Smooth muscle cell (in vitro differentiated cells): ENCODE data around the gene XIAP. TPM values are rescaled to one million over a fixed set of nuclear protein-coding genes. Genes with fewer than 3 reads are reported as not detected.

ENCODE experiments used
- DNase-seq: peaks from one replicate; lab custom pipeline; 2025; ENCODE audit not compliant: unreplicated experiment; lab: John Stamatoyannopoulos, UW
- H2AFZ ChIP-seq: fragments of 200-600 bp; sonication (generic); 2 replicates; pipeline ENCODE4 v1.6.0; 2016; ENCODE audit warnings: antibody characterized with exemption, low read depth, mild to moderate bottlenecking
- H3F3A ChIP-seq: fragments of 200-600 bp; sonication (generic); 2 replicates; pipeline ENCODE4 v1.6.0; 2017; ENCODE audit warnings: antibody characterized with exemption, low read depth
- H3K27ac ChIP-seq: fragments of 200-600 bp; sonication (generic); 2 replicates; pipeline ENCODE4 v1.5.1; 2016; ENCODE audit warnings: low read depth, mild to moderate bottlenecking
- H3K27me3 ChIP-seq: fragments of 200-600 bp; sonication (generic); 2 replicates; pipeline ENCODE4 v1.6.1; 2016; ENCODE audit warnings: low read depth, mild to moderate bottlenecking
- H3K36me3 ChIP-seq: fragments of 200-600 bp; sonication (generic); 2 replicates; pipeline ENCODE4 v1.5.1; 2016; ENCODE audit warnings: low read depth
- H3K4me1 ChIP-seq: fragments of 200-600 bp; sonication (generic); 2 replicates; pipeline ENCODE4 v1.5.1; 2016; ENCODE audit warnings: low read depth
- H3K4me2 ChIP-seq: fragments of 200-600 bp; sonication (generic); 2 replicates; pipeline ENCODE4 v1.6.0; 2016; ENCODE audit warnings: mild to moderate bottlenecking
- H3K4me3 ChIP-seq: fragments of 200-600 bp; sonication (generic); 2 replicates; pipeline ENCODE4 v1.5.1; 2016; ENCODE audit warnings: mild to moderate bottlenecking
- H3K79me2 ChIP-seq: fragments of 200-600 bp; sonication (generic); 2 replicates; pipeline ENCODE4 v1.6.0; 2016; ENCODE audit warnings: low read depth, mild to moderate bottlenecking
- H3K9ac ChIP-seq: fragments of 200-600 bp; sonication (generic); 2 replicates; pipeline ENCODE4 v1.6.0; 2016; ENCODE audit warnings: low read depth
- H3K9me3 ChIP-seq: fragments of 200-600 bp; sonication (generic); replicated peaks from 2 replicates; pipeline ENCODE4 v1.5.1; 2016; ENCODE audit warnings: low read depth
- H4K20me1 ChIP-seq: fragments of 200-600 bp; sonication (generic); 2 replicates; pipeline ENCODE4 v1.6.0; 2016; ENCODE audit warnings: low read depth
- WGBS: methylation state at CpG from one replicate; pipeline ENCODE4 v1.1.7; 2016; ENCODE audit warnings: low lambda C conversion rate; 5-methylcytosine and 5-hydroxymethylcytosine counted together
- polyA plus RNA-seq: library from polyadenylated mRNA; unstranded; fragments of >200 nt; fragmentation: Nextera tagmentation; extraction: Ambion mirVana; gene quantifications from 2 replicates; pipeline ENCODE4 v1.2.1, GENCODE V29; 2016
- total RNA-seq: library from RNA; depleted of rRNA; stranded (reverse); fragments of >200 nt; gene quantifications from 2 replicates; pipeline ENCODE4 v1.2.3, GENCODE V29; 2014
- TF ChIP-seq, protein P1 (sequence below): fragments of 200-600 bp; sonication (generic); IDR thresholded peaks from 2 replicates; pipeline ENCODE4 v1.5.1; 2017; ENCODE audit warnings: borderline replicate concordance, mild to moderate bottlenecking, antibody characterized with exemption; ENCODE audit not compliant: insufficient read depth, poor library complexity, severe bottlenecking

XIAP gene
- total and polyA plus RNA-seq, 2 experiments from 2014 or later = 8.5 to 24.5 TPM

DNA sequence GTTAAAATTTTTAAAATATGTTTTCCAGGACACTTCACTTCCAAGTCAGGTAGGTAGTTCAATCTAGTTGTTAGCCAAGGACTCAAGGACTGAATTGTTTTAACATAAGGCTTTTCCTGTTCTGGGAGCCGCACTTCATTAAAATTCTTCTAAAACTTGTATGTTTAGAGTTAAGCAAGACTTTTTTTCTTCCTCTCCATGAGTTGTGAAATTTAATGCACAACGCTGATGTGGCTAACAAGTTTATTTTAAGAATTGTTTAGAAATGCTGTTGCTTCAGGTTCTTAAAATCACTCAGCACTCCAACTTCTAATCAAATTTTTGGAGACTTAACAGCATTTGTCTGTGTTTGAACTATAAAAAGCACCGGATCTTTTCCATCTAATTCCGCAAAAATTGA, 49.7 kb downstream of the XIAP start:
- DNase-seq = no peak
- Histone ChIP-seq H4K20me1 (peaks cover 12% of the 10 kb centered on the region), H3K4me3 (no peak overlapping the region), H3K4me2 (no peak overlapping the region), H2AFZ (no peak overlapping the region), H3K79me2 (no peaks in the 10 kb centered on the region), H3K27ac (no peak overlapping the region), H3K9me3 (peaks cover 3% of the 10 kb centered on the region), H3K36me3 (no peaks in the 10 kb centered on the region), H3F3A (no peaks in the 10 kb centered on the region), H3K9ac (no peak overlapping the region), H3K4me1 (no peaks in the 10 kb centered on the region), H3K27me3 (no peaks in the 10 kb centered on the region)
- TF ChIP-seq, protein P1, sequence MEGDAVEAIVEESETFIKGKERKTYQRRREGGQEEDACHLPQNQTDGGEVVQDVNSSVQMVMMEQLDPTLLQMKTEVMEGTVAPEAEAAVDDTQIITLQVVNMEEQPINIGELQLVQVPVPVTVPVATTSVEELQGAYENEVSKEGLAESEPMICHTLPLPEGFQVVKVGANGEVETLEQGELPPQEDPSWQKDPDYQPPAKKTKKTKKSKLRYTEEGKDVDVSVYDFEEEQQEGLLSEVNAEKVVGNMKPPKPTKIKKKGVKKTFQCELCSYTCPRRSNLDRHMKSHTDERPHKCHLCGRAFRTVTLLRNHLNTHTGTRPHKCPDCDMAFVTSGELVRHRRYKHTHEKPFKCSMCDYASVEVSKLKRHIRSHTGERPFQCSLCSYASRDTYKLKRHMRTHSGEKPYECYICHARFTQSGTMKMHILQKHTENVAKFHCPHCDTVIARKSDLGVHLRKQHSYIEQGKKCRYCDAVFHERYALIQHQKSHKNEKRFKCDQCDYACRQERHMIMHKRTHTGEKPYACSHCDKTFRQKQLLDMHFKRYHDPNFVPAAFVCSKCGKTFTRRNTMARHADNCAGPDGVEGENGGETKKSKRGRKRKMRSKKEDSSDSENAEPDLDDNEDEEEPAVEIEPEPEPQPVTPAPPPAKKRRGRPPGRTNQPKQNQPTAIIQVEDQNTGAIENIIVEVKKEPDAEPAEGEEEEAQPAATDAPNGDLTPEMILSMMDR = no peak
- WGBS = 78% methylated on average over 4 of the region's 4 CpGs

GRCh38 chrX:123917069-123917468, 57.2 kb downstream of the XIAP start:
- no peak for DNase-seq
- Histone ChIP-seq H3K4me2 (no peak overlapping the region), H4K20me1 (no peaks in the 10 kb centered on the region), H3K9ac (no peak overlapping the region), H3F3A (no peaks in the 10 kb centered on the region), H2AFZ (no peak overlapping the region), H3K27ac (no peak overlapping the region), H3K36me3 (no peaks in the 10 kb centered on the region), H3K4me3 (no peak overlapping the region), H3K9me3 (no peaks in the 10 kb centered on the region), H3K27me3 (no peaks in the 10 kb centered on the region), H3K4me1 (no peaks in the 10 kb centered on the region), H3K79me2 (no peaks in the 10 kb centered on the region)
- TF ChIP-seq, protein P1 = no peak

DNA sequence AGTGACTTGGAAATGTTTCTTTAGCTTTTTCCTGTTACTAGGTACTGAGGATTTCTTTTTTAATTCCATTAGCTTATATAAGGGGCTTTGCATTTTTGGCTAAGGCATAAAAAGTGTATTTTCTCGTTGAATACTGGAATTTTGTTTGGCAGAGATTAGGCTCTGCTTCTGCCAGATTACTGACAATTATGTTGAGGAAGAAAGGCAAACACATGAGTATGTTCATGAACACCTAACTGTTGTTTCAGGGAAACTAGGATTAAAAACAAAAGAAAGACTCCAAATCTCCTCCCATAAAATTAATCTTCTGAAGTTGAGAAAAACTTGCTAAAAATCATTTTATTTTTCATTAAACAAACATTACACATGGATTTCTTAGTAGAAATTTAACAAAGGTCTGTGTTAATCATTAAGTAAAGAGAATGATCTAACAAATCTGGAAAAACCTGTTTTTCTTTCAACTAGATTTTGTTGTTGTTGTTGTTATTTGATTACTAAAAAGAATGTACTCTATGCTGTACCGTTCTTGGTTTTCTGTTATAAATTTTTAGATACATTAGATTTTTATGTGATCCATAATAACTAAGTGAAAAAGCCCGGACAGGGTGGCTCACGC, 58.4 kb downstream of the XIAP start:
- Histone ChIP-seq H3K9me3 (no peaks in the 10 kb centered on the region), H3K27me3 (no peaks in the 10 kb centered on the region), H3K27ac (no peak overlapping the region), H3K4me2 (no peak overlapping the region), H3F3A (no peaks in the 10 kb centered on the region), H2AFZ (no peak overlapping the region), H3K4me1 (no peaks in the 10 kb centered on the region), H4K20me1 (no peaks in the 10 kb centered on the region), H3K9ac (no peak overlapping the region), H3K4me3 (no peak overlapping the region), H3K36me3 (no peaks in the 10 kb centered on the region), H3K79me2 (no peaks in the 10 kb centered on the region)
- no peak for DNase-seq
- TF ChIP-seq, protein P1 = no peak
- WGBS = 75% methylated on average over 4 of the region's 4 CpGs

DNA sequence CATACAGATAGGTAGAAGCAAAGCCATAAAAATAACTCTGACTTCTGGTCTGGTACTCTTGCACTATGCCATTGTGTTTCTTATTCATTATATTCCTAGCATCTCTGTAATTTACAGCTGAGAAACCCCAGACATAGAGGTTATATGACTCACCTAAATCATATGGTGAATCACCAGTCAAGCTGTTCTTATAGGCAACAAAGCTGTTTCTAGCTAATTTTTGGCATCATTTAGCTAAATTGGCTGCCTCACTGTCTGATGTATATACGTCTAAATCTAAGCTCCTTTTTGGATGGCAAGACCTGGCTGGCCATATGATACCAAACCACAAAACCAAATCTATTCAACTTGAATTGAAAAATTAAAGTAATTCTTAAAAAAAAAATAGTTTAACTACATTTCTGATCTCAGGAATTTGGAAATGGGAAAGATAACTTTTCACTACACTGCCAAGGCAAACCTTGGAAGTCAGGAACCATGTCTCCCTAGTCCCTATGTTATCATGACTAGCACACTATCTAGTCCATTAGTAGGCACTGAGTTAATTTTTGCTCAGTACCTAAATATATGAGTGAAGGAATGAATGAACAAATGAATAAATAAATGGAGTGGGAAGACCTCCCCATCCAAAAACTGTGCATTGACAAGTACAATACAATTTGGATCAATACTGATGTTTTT, 60.4 kb downstream of the XIAP start:
- H3K4me3 ChIP-seq = no peak overlapping the region
- H3K9me3 ChIP-seq = no peaks in the 10 kb centered on the region
- no peaks in the 10 kb centered on the region for H3K36me3 ChIP-seq
- H3F3A ChIP-seq = no peaks in the 10 kb centered on the region
- H3K4me2 ChIP-seq = no peak overlapping the region
- no peaks in the 10 kb centered on the region for H4K20me1 ChIP-seq
- H3K9ac ChIP-seq = no peak overlapping the region
- H2AFZ ChIP-seq = no peak overlapping the region
- peak overlapping the region; percentile 48 for H3K27ac ChIP-seq
- TF ChIP-seq, protein P1 = no peak
- H3K79me2 ChIP-seq = no peaks in the 10 kb centered on the region
- 31% methylated on average over 1 of the region's 1 CpG for WGBS
- no peak for DNase-seq
- H3K27me3 ChIP-seq = no peaks in the 10 kb centered on the region
- H3K4me1 ChIP-seq = no peaks in the 10 kb centered on the region
